ENCODE measurements around the gene IFI30. TPM values are rescaled to one million over a fixed set of nuclear protein-coding genes. Genes with fewer than 3 reads are reported as not detected.

The IFI30 gene
- total RNA-seq, 1 experiment from 2014 or later, result 9.1 TPM

GRCh38 chr19:18172331-18173053, 1.1 kb upstream of the IFI30 start:
- intact Hi-C loops (cut with micrococcal nuclease), result no loop called here
- H3K27ac Mint-ChIP-seq (ENCODE audit: low read depth, unreplicated experiment), result no peak overlapping the region
- peaks cover 5% of the 10 kb centered on the region for H3K4me1 Mint-ChIP-seq (ENCODE audit: insufficient read depth, unreplicated experiment)
- POLR2A ChIA-PET, result interaction anchor here (0.5 to 1.6 kb wide), 7 partner anchors 13 to 840 kb away, joined by 3 to 11 read pairs (median 4); partner anchors contain the start of genes MPV17L2 and RAB3A
- H3K36me3 Mint-ChIP-seq (ENCODE audit: insufficient read depth, unreplicated experiment), result peaks cover 41% of the 10 kb centered on the region
- no peak for DNase-seq (ENCODE audit: unreplicated experiment)
- no peaks in the 10 kb centered on the region for H3K27me3 Mint-ChIP-seq (ENCODE audit: insufficient read depth, unreplicated experiment)
- peak overlapping the region; percentile 80 for H3K4me3 Mint-ChIP-seq (ENCODE audit: unreplicated experiment)
- BruUV-seq (replicated peaks), result no TSS peak
- no peak for TF ChIP-seq CTCF (IDR thresholded peaks at IDR 0.05; ENCODE audit: unreplicated experiment)
- H3K9me3 Mint-ChIP-seq (ENCODE audit: unreplicated experiment), result no peaks in the 10 kb centered on the region
- CTCF ChIA-PET, result interaction anchor here (0.6 to 1.8 kb wide), 2 partner anchors 11 to 24 kb away, joined by 3 to 6 read pairs; no protein-coding TSS in a partner anchor

- no peaks in the 10 kb centered on the region for H3K27me3 Mint-ChIP-seq (ENCODE audit: insufficient read depth, unreplicated experiment)
- DNase-seq (ENCODE audit: unreplicated experiment), result no peak
- POLR2A ChIA-PET, result interaction anchor here (0.7 to 1.6 kb wide), 4 partner anchors 14 to 841 kb away, joined by 3 to 11 read pairs (median 4); partner anchors contain the start of genes MPV17L2 and RAB3A
- no peak overlapping the region for H3K27ac Mint-ChIP-seq (ENCODE audit: low read depth, unreplicated experiment)
- CTCF ChIA-PET, result interaction anchor here (0.6 to 1.8 kb wide), 2 partner anchors 12 to 25 kb away, joined by 3 to 6 read pairs; no protein-coding TSS in a partner anchor
- intact Hi-C loops (cut with micrococcal nuclease), result no loop called here
- peaks cover 5% of the 10 kb centered on the region for H3K4me1 Mint-ChIP-seq (ENCODE audit: insufficient read depth, unreplicated experiment)
- no peaks in the 10 kb centered on the region for H3K9me3 Mint-ChIP-seq (ENCODE audit: unreplicated experiment)
- BruUV-seq (replicated peaks), result no TSS peak
- peak overlapping the region; percentile 80 for H3K4me3 Mint-ChIP-seq (ENCODE audit: unreplicated experiment)
- TF ChIP-seq CTCF (IDR thresholded peaks at IDR 0.05; ENCODE audit: unreplicated experiment), result no peak
- peaks cover 35% of the 10 kb centered on the region for H3K36me3 Mint-ChIP-seq (ENCODE audit: insufficient read depth, unreplicated experiment)
Observed at GRCh38 chr19:18173054-18173571, 500 bp upstream of the IFI30 start.

- peak overlapping the region; percentile 80 for H3K4me3 Mint-ChIP-seq (ENCODE audit: unreplicated experiment)
- ChIA-PET POLR2A (interaction anchor here (1.3 to 3.8 kb wide), 5 partner anchors 11 to 57 kb away, joined by 3 to 35 read pairs (median 8); partner anchors contain the start of genes MPV17L2 and RAB3A), CTCF (interaction anchor here (0.9 to 3.0 kb wide), 10 partner anchors 8 to 238 kb away, joined by 3 to 11 read pairs (median 4); no protein-coding TSS in a partner anchor)
- peaks cover 5% of the 10 kb centered on the region for H3K4me1 Mint-ChIP-seq (ENCODE audit: insufficient read depth, unreplicated experiment)
- BruUV-seq (replicated peaks), result no TSS peak
- H3K9me3 Mint-ChIP-seq (ENCODE audit: unreplicated experiment), result no peaks in the 10 kb centered on the region
- H3K27me3 Mint-ChIP-seq (ENCODE audit: insufficient read depth, unreplicated experiment), result no peaks in the 10 kb centered on the region
- peaks cover 22% of the 10 kb centered on the region for H3K36me3 Mint-ChIP-seq (ENCODE audit: insufficient read depth, unreplicated experiment)
- TF ChIP-seq CTCF (IDR thresholded peaks at IDR 0.05; ENCODE audit: unreplicated experiment), result no peak
- DNase-seq (ENCODE audit: unreplicated experiment), result no peak
- intact Hi-C loops (cut with micrococcal nuclease), result no loop called here
- H3K27ac Mint-ChIP-seq (ENCODE audit: low read depth, unreplicated experiment), result no peak overlapping the region
Observed at GRCh38 chr19:18174983-18175382, 1.4 kb downstream of the IFI30 start.
